Panc1 (cell line): ENCODE data around the gene EXOC6B. TPM values are rescaled to one million over a fixed set of nuclear protein-coding genes. Genes with fewer than 3 reads are reported as not detected.

ENCODE experiments used
- ATAC-seq: fragments of 200-7000 bp; cut with Tn5 transposase; 2 replicates; pipeline ENCODE4 v1.9.1; 2020; ENCODE audit warnings: mild to moderate bottlenecking, moderate library complexity
- BruUV-seq: library from RNA; stranded (reverse); fragments of 400-500 nt; replicated peaks from 2 replicates; lab custom pipeline; 2021; lab: Mats Ljungman, UMichigan
- CTCF ChIA-PET: fragments of 300-600 bp; sonication (Branson Sonifier 250); formaldehyde crosslinking; loops from one replicate; lab custom pipeline; 2022; ENCODE audit warnings: antibody characterized with exemption; lab: Charles Lee
- POLR2A ChIA-PET: fragments of 300-600 bp; sonication (Branson Sonifier 250); formaldehyde crosslinking; loops from one replicate; lab custom pipeline; 2022; ENCODE audit warnings: antibody characterized with exemption; lab: Charles Lee
- DNase-seq: peaks from one replicate; pipeline ENCODE4 v3.0.0-alpha.2; 2010; ENCODE audit warnings: low read depth, low spot score
- H3K27ac ChIP-seq: 2 replicates; pipeline ENCODE4 v1.5.1; 2011; ENCODE audit warnings: mild to moderate bottlenecking, low read length, inconsistent platforms
- H3K27me3 ChIP-seq: fragments of 200-500 bp; sonication (Bioruptor generic); 2 replicates; pipeline ENCODE4 v1.6.0; 2014; ENCODE audit warnings: low read length, inconsistent platforms; ENCODE audit not compliant: control insufficient read depth, insufficient read depth
- H3K36me3 ChIP-seq: fragments of 200-500 bp; sonication (Bioruptor generic); 2 replicates; pipeline ENCODE4 v1.5.1; 2014; ENCODE audit warnings: inconsistent platforms, mild to moderate bottlenecking, low read length, moderate library complexity; ENCODE audit not compliant: control insufficient read depth, insufficient read depth
- H3K4me1 ChIP-seq: 2 replicates; pipeline ENCODE4 v1.5.1; 2011; ENCODE audit warnings: inconsistent platforms, mild to moderate bottlenecking, low read length, moderate library complexity; ENCODE audit not compliant: control insufficient read depth, insufficient read depth
- H3K4me3 ChIP-seq, 2 experiments: 2 replicates each; pipeline ENCODE4 v1.5.1; 2011 to 2012; ENCODE audit warnings: low read depth in 2 of 2, low read length in 2 of 2, mild to moderate bottlenecking in 2 of 2, inconsistent platforms in 1 of 2, moderate library complexity in 1 of 2
- H3K9me3 ChIP-seq: fragments of 200-500 bp; sonication (Bioruptor generic); 2 replicates; pipeline ENCODE4 v1.5.1; 2014; ENCODE audit warnings: low read depth, mild to moderate bottlenecking, inconsistent platforms, low read length, moderate library complexity; ENCODE audit not compliant: control insufficient read depth, insufficient read depth
- CTCF ChIP-seq: fragments of 450-650 bp; IDR thresholded peaks from 2 replicates; pipeline ENCODE4 v1.5.1; 2017; ENCODE audit warnings: mild to moderate bottlenecking
- POLR2AphosphoS5 ChIP-seq: IDR thresholded peaks from 2 replicates; pipeline ENCODE4 v1.6.1; 2012; ENCODE audit warnings: mild to moderate bottlenecking, low read depth, low read length, moderate library complexity
- REST ChIP-seq, 2 experiments: IDR thresholded peaks; 2 replicates each; pipeline ENCODE4 v1.6.1; 2011 to 2012; ENCODE audit warnings: low read depth in 2 of 2, control low read depth in 1 of 2, low read length in 1 of 2, mild to moderate bottlenecking in 1 of 2, moderate library complexity in 1 of 2; ENCODE audit not compliant: insufficient read depth in 1 of 2
- SIN3A ChIP-seq: IDR thresholded peaks from 2 replicates; pipeline ENCODE4 v1.6.1; 2012; ENCODE audit warnings: low read depth, mild to moderate bottlenecking, low read length, moderate library complexity, borderline replicate concordance; ENCODE audit not compliant: insufficient read depth
- TCF7L2 ChIP-seq: IDR thresholded peaks from 2 replicates; pipeline ENCODE4 v1.6.1; 2011; ENCODE audit warnings: mild to moderate bottlenecking, low read depth, low read length, inconsistent platforms
- in situ Hi-C: cut with HindIII; loops from 2 replicates; pipeline ENCODE4 v1.10.0; 2016; ENCODE audit warnings: low sequenced_read_pairs, low pct_unique_long_range_greater_than_20kb
- intact Hi-C: fragments of 100-400 bp; cut with micrococcal nuclease; formaldehyde crosslinking; loops from one replicate; pipeline ENCODE4 v1.10.0; 2022; ENCODE audit not compliant: unreplicated experiment
- total RNA-seq: library from RNA; stranded (reverse); gene quantifications from one replicate; pipeline ENCODE4 v1.2.1, GENCODE V29; 2021; ENCODE audit not compliant: unreplicated experiment

The EXOC6B gene
- total RNA-seq, 1 experiment from 2014 or later = 23.2 TPM

- ChIA-PET CTCF (no interaction called here), POLR2A (no interaction called here)
- Histone ChIP-seq H3K4me3 (no peak overlapping the region), H3K36me3 (no peaks in the 10 kb centered on the region), H3K27ac (no peak overlapping the region), H3K27me3 (no peaks in the 10 kb centered on the region), H3K4me1 (peaks cover 2% of the 10 kb centered on the region; the same call in 1 of the 2 replicates), H3K9me3 (no peaks in the 10 kb centered on the region)
- TF ChIP-seq SIN3A = no peak
- TF ChIP-seq POLR2AphosphoS5 = no peak
- no peak for TF ChIP-seq CTCF
- TF ChIP-seq REST (IDR thresholded peaks at IDR 0.05; ENCODE audit: insufficient read depth in 1 of 2, low read depth in 2 of 2, low read length in 1 of 2) = no peak
- no peak for TF ChIP-seq TCF7L2
- ATAC-seq = no peak
- BruUV-seq = no TSS peak
- in situ Hi-C loops (no loop called here), intact Hi-C loops (no loop called here)
- DNase-seq = no peak
These were observed 22.7 kb downstream of the EXOC6B start for GRCh38 chr2:72803151-72803550.

GRCh38 chr2:72800492-72800891 is 25.3 kb downstream of the EXOC6B start:
- ATAC-seq = no peak
- Histone ChIP-seq H3K36me3 (no peaks in the 10 kb centered on the region), H3K4me1 (peaks cover 2% of the 10 kb centered on the region; the same call in 1 of the 2 replicates), H3K27me3 (no peaks in the 10 kb centered on the region), H3K27ac (no peak overlapping the region), H3K4me3 (no peak overlapping the region), H3K9me3 (no peaks in the 10 kb centered on the region)
- ChIA-PET POLR2A (interaction anchor here (0.7 kb wide), 1 partner anchor 1284 kb away, joined by 3 read pairs; no protein-coding TSS in a partner anchor), CTCF (no interaction called here)
- no TSS peak for BruUV-seq
- intact Hi-C loops = no loop called here
- no peak for TF ChIP-seq SIN3A
- no peak for TF ChIP-seq TCF7L2
- in situ Hi-C loops = no loop called here
- no peak for DNase-seq

- Histone ChIP-seq H3K27ac (no peak overlapping the region), H3K4me3 (no peak overlapping the region), H3K4me1 (peaks cover 8% of the 10 kb centered on the region; the same call in 1 of the 2 replicates), H3K27me3 (no peaks in the 10 kb centered on the region), H3K36me3 (no peaks in the 10 kb centered on the region), H3K9me3 (no peaks in the 10 kb centered on the region)
- ATAC-seq (no peak), DNase-seq (no peak)
- in situ Hi-C loops = no loop called here
- BruUV-seq = no TSS peak
- POLR2A ChIA-PET = interaction anchor here (0.6 kb wide), 1 partner anchor 968 kb away, joined by 3 read pairs; no protein-coding TSS in a partner anchor
- CTCF ChIA-PET = interaction anchor here (0.7 kb wide), 1 partner anchor 1600 kb away, joined by 3 read pairs; no protein-coding TSS in a partner anchor
- intact Hi-C loops = no loop called here
- no peak for TF ChIP-seq CTCF
- TF ChIP-seq POLR2AphosphoS5 = no peak
- TF ChIP-seq TCF7L2 = no peak
- no peak for TF ChIP-seq SIN3A
- no peak for TF ChIP-seq REST (IDR thresholded peaks at IDR 0.05; ENCODE audit: insufficient read depth in 1 of 2, low read depth in 2 of 2, low read length in 1 of 2)
These were observed 28.1 kb downstream of the EXOC6B start for GRCh38 chr2:72797740-72798139.
